DMS114 treated with DMSO at 0.1 percent for 48 hours (cell line): ENCODE measurements around the gene ACIN1.

Source experiments
- DNase-seq: peaks from one replicate; lab custom pipeline; 2025; ENCODE audit not compliant: unreplicated experiment; lab: John Stamatoyannopoulos, UW

Gene ACIN1

DNA sequence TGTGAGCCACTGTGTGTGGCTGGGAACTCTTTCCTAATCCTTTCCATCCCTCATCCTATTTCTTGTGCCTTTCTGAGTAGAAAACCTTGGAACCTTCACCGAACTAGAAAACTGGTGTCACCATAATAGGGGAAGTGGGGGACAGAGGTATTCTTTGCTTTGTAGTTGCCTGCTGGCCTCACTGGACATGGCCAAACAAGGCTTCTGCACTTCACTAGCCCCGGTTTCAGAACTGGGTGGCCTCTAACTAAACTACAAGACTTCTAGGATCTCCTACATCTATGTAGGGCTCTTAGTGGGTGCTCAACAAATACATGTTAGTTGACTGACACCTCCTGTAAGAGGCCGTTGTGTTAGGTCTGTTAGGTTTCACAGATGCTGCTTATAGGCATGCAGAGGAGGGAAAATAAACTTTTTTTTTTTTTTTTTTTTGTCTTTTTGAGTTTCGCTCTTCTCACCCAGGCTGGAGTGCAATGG, 10.4 kb upstream of the ACIN1 start:
- DNase-seq: no peak

DNA sequence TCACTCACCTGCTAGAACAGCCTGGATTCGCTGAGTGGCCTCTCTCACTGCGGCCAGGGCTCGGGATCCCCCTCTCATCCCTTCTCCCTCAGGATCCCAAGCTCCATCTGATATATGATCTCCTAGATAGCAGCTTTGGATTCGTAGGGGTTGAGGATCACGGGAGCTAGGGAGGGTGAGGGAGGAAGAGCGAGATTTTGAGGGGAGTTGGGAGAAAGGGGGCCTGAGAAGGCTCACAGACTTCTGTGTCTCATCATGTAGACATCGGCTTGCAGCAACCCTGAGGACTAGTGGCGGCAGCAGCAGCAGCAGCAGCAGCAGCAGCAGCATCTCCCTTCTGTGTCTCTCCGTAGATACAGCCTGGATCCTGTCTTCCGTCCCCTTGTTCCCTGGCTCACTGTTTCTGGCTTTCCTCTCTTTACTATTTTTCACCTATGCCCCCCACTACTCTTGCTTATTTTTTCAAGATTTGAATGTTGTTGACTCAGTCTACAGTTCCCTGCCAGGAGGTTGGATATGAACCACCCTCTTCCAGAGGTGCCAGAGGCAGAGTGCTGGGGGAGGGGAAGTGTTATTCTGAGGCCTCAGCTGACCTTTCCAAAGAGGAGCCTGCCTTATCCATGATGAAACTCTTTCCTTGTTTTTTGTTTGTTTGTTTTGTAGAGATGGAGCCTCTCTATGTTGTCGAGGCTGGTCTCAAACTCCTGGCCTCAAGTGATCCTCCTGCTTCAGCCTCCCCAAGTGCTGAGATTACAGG, 9.8 kb upstream of the ACIN1 start, which contains the start of gene CIROP:
Gene CIROP (minus strand): TSS at position 399 of the 757 bp plus-strand sequence. CDS start 69 bp downstream, at position 330.
- DNase-seq: no peak

- no peak for DNase-seq
Measured at GRCh38 chr14:23104070-23104590, 9.2 kb upstream of the ACIN1 start.

- DNase-seq: no peak
Measured at GRCh38 chr14:23103581-23103980, 8.6 kb upstream of the ACIN1 start.

- DNase-seq: no peak
Measured at GRCh38 chr14:23102801-23103200, 7.9 kb upstream of the ACIN1 start.

- no peak for DNase-seq
Measured at GRCh38 chr14:23101986-23102625, 7.2 kb upstream of the ACIN1 start.

DNA sequence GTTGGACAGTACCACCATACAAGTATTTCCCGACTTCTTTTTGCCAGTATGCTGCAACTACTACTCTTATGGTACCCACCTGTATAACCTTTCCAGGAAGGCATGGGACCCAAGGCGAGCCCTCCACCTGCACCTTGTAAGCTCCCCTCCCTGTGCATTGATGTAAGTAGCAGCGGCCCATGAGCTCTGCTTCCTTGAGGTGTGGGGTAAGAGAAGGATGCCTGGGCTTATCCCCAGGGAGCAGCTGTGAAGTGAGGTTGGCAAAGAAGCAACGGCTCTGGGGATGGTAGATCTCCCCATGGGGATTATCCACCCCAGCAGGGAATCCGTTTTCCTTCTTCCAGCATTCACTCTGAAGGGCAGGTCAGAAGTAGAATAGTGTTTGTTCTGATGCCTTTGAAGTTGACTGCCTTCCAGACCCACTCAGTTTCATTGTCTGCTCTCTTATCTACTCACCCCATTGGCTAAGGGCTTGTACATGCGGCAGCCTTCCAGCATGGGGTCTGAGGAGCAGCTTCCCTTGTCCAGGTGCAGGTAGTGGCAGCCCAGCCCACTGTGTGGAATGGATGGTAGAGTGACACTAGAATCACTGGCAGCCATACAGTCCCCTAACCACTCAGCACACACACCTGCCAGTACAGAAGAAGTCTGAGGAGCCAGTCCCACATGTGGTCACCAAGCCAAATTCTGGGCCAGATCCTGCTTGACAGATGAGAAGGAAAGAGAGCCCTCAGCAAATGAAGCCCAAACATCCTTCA, 6.5 kb upstream of the ACIN1 start:
- no peak for DNase-seq

DNA sequence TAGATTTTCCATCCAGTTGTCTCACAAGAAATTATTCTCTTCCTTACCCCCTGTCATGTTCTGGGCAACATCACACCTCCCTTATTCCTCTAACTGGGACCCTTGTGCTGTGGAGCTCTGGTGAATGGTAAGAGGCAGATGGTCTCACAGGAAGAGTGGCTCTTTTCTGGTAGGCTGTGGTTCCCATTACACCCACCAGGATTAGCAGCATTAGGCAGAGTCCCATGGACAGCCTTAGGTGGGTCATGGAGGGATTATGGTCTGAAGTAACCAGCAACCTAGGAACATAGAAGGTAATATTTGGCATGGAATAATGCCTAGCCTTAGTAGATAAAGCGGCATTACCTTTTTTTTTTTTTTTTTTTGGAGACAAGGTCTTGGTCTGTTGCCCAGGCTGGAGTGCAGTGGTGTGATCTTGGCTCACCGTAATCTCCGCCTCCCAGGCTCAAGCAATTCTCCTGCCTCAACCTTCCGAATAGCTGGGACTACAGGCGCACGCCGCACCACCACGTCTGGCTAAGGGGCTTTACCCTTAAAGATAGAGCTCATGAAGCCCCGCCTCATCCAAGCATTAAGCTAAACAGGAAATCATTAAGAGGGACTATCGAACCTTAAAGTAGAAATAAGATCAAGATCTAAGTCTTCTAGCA, 4.4 kb upstream of the ACIN1 start:
- no peak for DNase-seq

GRCh38 chr14:23097786-23098185, 2.9 kb upstream of the ACIN1 start:
- no peak for DNase-seq

DNA sequence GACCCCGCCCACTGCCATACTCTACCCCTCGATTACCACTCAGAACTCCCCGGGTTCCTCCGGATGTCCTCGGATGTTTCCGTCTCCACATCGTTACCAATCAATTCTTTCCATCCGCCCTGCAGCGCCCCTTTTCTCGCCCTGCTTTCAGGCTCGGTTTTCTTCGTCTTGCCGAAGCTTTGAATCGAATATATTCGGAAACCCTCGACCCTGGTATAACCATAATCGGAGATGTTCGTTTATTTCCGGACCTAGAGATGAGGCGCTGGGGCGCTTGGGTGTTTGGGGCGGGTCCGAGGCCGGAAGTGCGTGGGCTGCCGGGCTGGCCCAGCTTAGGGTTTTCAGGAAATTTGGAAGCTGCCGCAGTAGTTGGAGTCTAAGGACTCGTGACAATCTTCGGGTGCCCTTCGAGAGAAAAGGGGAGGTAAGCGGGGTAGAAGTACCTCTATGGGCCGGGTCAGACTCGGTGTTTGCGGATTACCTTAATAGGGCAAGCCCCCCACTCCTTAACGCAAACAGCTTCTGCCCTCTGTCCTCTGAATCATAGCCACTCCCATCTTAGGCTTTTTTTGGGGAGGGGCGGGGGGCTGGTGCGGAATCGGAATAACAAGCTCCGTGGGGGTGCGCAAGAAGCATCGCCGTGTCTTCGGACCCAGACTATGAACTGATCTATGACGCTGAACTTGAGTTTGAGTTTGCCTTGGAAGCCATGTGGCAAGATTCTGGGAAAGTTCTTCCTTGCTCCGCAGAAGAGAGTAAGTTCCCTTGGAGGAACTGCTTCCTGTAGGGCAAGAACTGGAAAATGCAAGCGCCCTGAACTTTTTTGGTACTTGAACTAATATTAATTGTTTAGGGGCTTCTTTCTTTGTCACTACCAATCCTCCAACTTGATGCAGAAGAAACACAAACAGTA, 516 bp upstream of the ACIN1 start, which contains the start of gene C14orf119:
Gene C14orf119 (plus strand): TSS at position 310 of the 913 bp plus-strand sequence. CDS start 2,154 bp downstream, outside the sequence.
- DNase-seq: no peak

DNA sequence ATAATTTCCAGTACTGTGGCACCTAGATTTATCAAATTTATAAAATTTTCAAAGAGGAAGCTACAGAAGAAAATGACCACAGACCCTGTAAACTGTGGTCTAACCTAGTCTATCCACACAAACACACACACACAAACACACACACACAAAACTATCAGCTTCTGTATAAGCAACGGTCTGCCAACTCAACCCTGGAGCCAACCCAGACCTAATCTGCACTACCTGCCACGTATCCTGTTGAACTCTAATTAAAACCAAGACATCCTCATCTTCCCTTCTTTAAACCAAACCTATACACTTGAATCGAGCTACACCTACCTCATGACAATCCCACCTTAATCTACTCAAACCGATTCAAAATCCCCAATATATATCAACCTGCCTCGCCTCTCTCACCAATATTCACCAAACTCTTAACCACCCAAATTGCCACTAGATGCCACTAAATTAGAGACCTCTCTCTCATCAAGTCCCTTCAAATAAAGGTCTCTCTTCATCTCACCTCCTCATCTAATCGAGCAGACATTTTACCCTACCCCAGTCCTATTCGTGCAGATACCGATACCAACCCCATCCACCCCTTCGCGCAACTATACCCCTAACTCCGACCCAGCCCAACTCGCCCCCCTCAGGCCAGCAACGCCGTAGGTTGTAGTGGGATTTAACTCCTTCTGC, 808 bp downstream of the ACIN1 start:
- no peak for DNase-seq

DNA sequence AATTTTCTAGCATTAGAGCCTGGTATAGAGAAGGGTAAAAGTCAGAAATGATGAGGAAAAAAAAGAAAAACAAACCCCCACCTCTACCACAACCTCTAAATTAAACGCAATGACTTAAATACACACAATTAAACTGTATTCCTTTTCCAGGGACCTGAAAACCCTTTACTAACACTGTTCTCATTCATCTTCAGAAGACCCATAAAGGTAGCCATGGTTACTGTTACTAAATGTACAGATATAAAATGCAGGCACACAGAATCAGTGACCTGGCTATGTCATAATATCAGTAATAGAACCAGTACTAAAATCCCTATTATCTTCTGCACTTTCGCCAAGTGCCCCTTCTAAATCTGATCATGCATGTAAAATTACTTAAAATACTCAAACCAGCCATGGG, 1.4 kb downstream of the ACIN1 start:
- no peak for DNase-seq

GRCh38 chr14:23093104-23093503, 1.8 kb downstream of the ACIN1 start:
- DNase-seq: no peak

GRCh38 chr14:23091294-23092225, 3.4 kb downstream of the ACIN1 start:
- no peak for DNase-seq

GRCh38 chr14:23090254-23090636, 4.7 kb downstream of the ACIN1 start:
- no peak for DNase-seq

- no peak for DNase-seq
Measured at GRCh38 chr14:23089498-23090253, 5.3 kb downstream of the ACIN1 start.

GRCh38 chr14:23086565-23086964, 8.4 kb downstream of the ACIN1 start:
- DNase-seq: no peak
